HepG2 (cell line): ENCODE measurements around the gene TTPAL. TPM values are rescaled to one million over a fixed set of nuclear protein-coding genes. Genes with fewer than 3 reads are reported as not detected.

Experiments
- CBX1 ChIP-seq: IDR thresholded peaks from one replicate; pipeline ENCODE4 v1.6.1; 2016; ENCODE audit warnings: antibody characterized with exemption, low read depth
- EHMT2 ChIP-seq: fragments of 200-600 bp; sonication (generic); IDR thresholded peaks from 2 replicates; pipeline ENCODE4 v1.7.0; 2017; ENCODE audit warnings: antibody characterized with exemption, low read depth, low read length, borderline replicate concordance
- ELF3 ChIP-seq: IDR thresholded peaks from 2 replicates; pipeline ENCODE4 v1.6.1; 2016; ENCODE audit warnings: missing genetic modification reagents, missing compliant biosample characterization
- FLYWCH1 ChIP-seq: sonication (generic); formaldehyde crosslinking; IDR thresholded peaks from 2 replicates; pipeline ENCODE4 v1.8.1; 2023; ENCODE audit warnings: mild to moderate bottlenecking, missing genetic modification reagents
- GABPB1 ChIP-seq: IDR thresholded peaks from 2 replicates; pipeline ENCODE4 v1.6.1; 2016; ENCODE audit warnings: mild to moderate bottlenecking, missing genetic modification reagents, moderate library complexity, missing compliant biosample characterization
- KAT7 ChIP-seq: IDR thresholded peaks from 2 replicates; pipeline ENCODE4 v1.6.1; 2018; ENCODE audit warnings: borderline replicate concordance, missing compliant biosample characterization
- MAFF ChIP-seq: IDR thresholded peaks from 2 replicates; pipeline ENCODE4 v1.6.1; 2011; ENCODE audit warnings: low read depth, low read length, improper control_type of control experiment
- RNF2 ChIP-seq: fragments of 450-650 bp; conservative IDR thresholded peaks from 2 replicates; pipeline ENCODE4 v1.6.1; 2016; ENCODE audit warnings: low read depth
- SMARCE1 ChIP-seq: fragments of 450-650 bp; IDR thresholded peaks from 2 replicates; pipeline ENCODE4 v1.6.1; 2017; ENCODE audit warnings: borderline replicate concordance
- SP4 ChIP-seq: sonication (generic); formaldehyde crosslinking; IDR thresholded peaks from 2 replicates; pipeline ENCODE4 v1.8.1; 2023; ENCODE audit warnings: mild to moderate bottlenecking, missing genetic modification reagents
- TFAP4 ChIP-seq: sonication (generic); IDR thresholded peaks from 2 replicates; pipeline ENCODE4 v1.6.1; 2016; ENCODE audit warnings: low read depth, borderline replicate concordance
- UBTF ChIP-seq: sonication (generic); formaldehyde crosslinking; IDR thresholded peaks from 2 replicates; pipeline ENCODE4 v1.4.0; 2020; ENCODE audit warnings: mild to moderate bottlenecking, missing genetic modification reagents
- YY1 ChIP-seq: IDR thresholded peaks from 2 replicates; pipeline ENCODE4 v1.6.1; 2011; ENCODE audit warnings: low read length, low read depth, moderate library complexity, mild to moderate bottlenecking; ENCODE audit not compliant: insufficient read depth, insufficient replicate concordance
- ZBTB46 ChIP-seq: sonication (generic); formaldehyde crosslinking; IDR thresholded peaks from 2 replicates; pipeline ENCODE4 v1.4.0; 2020; ENCODE audit warnings: mild to moderate bottlenecking, missing genetic modification reagents, borderline replicate concordance
- ZNF367 ChIP-seq: sonication (generic); formaldehyde crosslinking; IDR thresholded peaks from 2 replicates; pipeline ENCODE4 v1.4.0; 2020; ENCODE audit warnings: missing genetic modification reagents, borderline replicate concordance
- ZNF788 ChIP-seq: sonication (generic); formaldehyde crosslinking; IDR thresholded peaks from 2 replicates; pipeline ENCODE4 v1.5.0; 2020; ENCODE audit warnings: mild to moderate bottlenecking, missing genetic modification reagents, borderline replicate concordance
- ZNF800 ChIP-seq: sonication (generic); formaldehyde crosslinking; IDR thresholded peaks from 2 replicates; pipeline ENCODE4 v1.4.0; 2020; ENCODE audit warnings: missing genetic modification reagents
- ZNF839 ChIP-seq: sonication (generic); formaldehyde crosslinking; IDR thresholded peaks from 2 replicates; pipeline ENCODE4 v1.4.0; 2020; ENCODE audit warnings: missing genetic modification reagents, mild to moderate bottlenecking, borderline replicate concordance
- ZSCAN20 ChIP-seq: sonication (generic); formaldehyde crosslinking; IDR thresholded peaks from 2 replicates; pipeline ENCODE4 v1.4.0; 2020; ENCODE audit warnings: missing genetic modification reagents, mild to moderate bottlenecking, borderline replicate concordance
- polyA plus RNA-seq, 8 experiments: library from polyadenylated mRNA; depleted of rRNA in 3 of 8; stranded (reverse) in 7 of 8; unstranded in 1 of 8; fragments of >200 nt; fragmentation: Illumina TruSeq in 4 of 8; extraction: Trizol in 4 of 8; gene quantifications; 2 replicates each; pipeline versions ENCODE4 v1.2.1 to v1.2.3, GENCODE V29; 2011 to 2016; ENCODE audit warnings: low read depth in 4 of 8, missing spikeins in 1 of 8, mixed read lengths in 1 of 8; ENCODE audit not compliant: insufficient read depth in 1 of 8
- total RNA-seq, 5 experiments: library from RNA; depleted of rRNA; stranded (reverse); fragments of >200 nt; fragmentation: Illumina TruSeq; extraction: Trizol; gene quantifications; 2 replicates each; pipeline ENCODE4 v1.2.3, GENCODE V29; 2016; ENCODE audit warnings: low read depth in 1 of 5

The TTPAL gene
- total and polyA plus RNA-seq, 2 of the 13 experiments (the other 11 are each of a cell fraction or from before 2014, with no cell fraction given), result 4.3 to 18.8 TPM

- TF ChIP-seq UBTF (CRISPR knock-in tag) (peak; percentile 84), CBX1 (peak; percentile 50), RNF2 (no peak), SP4 (CRISPR knock-in tag) (peak; percentile 95), ZNF800 (peak; percentile 91), TFAP4 (peak; percentile 84; the same call in 1 of the 2 replicates), ZNF367 (CRISPR knock-in tag) (peak; percentile 74; the same call in 1 of the 2 replicates), GABPB1 (peak; percentile 96), MAFF (no peak; the same call in 1 of the 2 replicates), ZBTB46 (peak; percentile 96; the same call in 1 of the 2 replicates), ZNF839 (CRISPR knock-in tag) (peak; percentile 98; the same call in 1 of the 2 replicates), SMARCE1 (no peak), FLYWCH1 (CRISPR knock-in tag) (0 out of 2 replicates have a peak, but pooled peaks have one; percentile 25), EHMT2 (no peak), ZSCAN20 (CRISPR knock-in tag) (peak; percentile 89), YY1 (peak; percentile 90), ZNF788 (CRISPR knock-in tag) (peak; percentile 96), ELF3 (CRISPR knock-in tag) (peak; percentile 19; the same call in 1 of the 2 replicates), KAT7 (CRISPR knock-in tag) (peak; percentile 76; the same call in 1 of the 2 replicates)
Measured at GRCh38 chr20:44521484-44522481, 46.1 kb downstream of the TTPAL start, which contains the start of gene SERINC3 (continued).
